OCI-LY3 (cell line): ENCODE measurements around the gene MACF1.

Source experiments
- H2AFZ ChIP-seq: fragments of 200-600, 300-600 bp; shearing (Covaris generic); 2 replicates; pipeline ENCODE4 v1.6.0; 2014; ENCODE audit warnings: antibody characterized with exemption, low read depth, low read length
- H3K27ac ChIP-seq: fragments of 200-600, 300-600 bp; sonication (generic); 2 replicates; pipeline ENCODE4 v1.5.1; 2014; ENCODE audit warnings: mild to moderate bottlenecking, low read length, moderate library complexity, mixed read lengths
- H3K27me3 ChIP-seq: fragments of 200-600, 300-600 bp; sonication (generic); 2 replicates; pipeline ENCODE4 v1.6.1; 2014; ENCODE audit warnings: low read depth, low read length, mixed read lengths
- H3K36me3 ChIP-seq: fragments of 200-600, 300-600 bp; sonication (generic); replicated peaks from 2 replicates; pipeline ENCODE3; 2014; ENCODE audit warnings: low read depth, low read length, mixed read lengths
- H3K4me1 ChIP-seq: fragments of 300-600, 200-600 bp; sonication (generic); 2 replicates; pipeline ENCODE4 v1.6.1; 2014; ENCODE audit warnings: low read length, mixed read lengths
- H3K4me2 ChIP-seq: fragments of 200-600, 300-600 bp; sonication (generic); 2 replicates; pipeline ENCODE4 v1.6.1; 2014; ENCODE audit warnings: low read length, mixed read lengths
- H3K4me3 ChIP-seq: fragments of 300-600, 200-600 bp; sonication (generic); 2 replicates; pipeline ENCODE4 v1.5.1; 2014; ENCODE audit warnings: antibody characterized with exemption, mild to moderate bottlenecking, low read length, moderate library complexity
- H3K79me2 ChIP-seq: fragments of 300-600, 200-600 bp; shearing (Covaris generic); 2 replicates; pipeline ENCODE4 v1.6.1; 2014; ENCODE audit warnings: mild to moderate bottlenecking, low read length, mixed read lengths
- H3K9ac ChIP-seq: fragments of 300-600, 200-600 bp; shearing (Covaris generic); 2 replicates; pipeline ENCODE4 v1.6.0; 2014; ENCODE audit warnings: mild to moderate bottlenecking, low read length, moderate library complexity
- H3K9me3 ChIP-seq: fragments of 200-600, 300-600 bp; shearing (Covaris generic); 2 replicates; pipeline ENCODE4 v1.6.1; 2014; ENCODE audit warnings: low read length, mixed read lengths; ENCODE audit not compliant: insufficient read depth
- H4K20me1 ChIP-seq: fragments of 200-600, 300-600 bp; sonication (generic); 2 replicates; pipeline ENCODE4 v1.6.1; 2016; ENCODE audit warnings: low read length, mixed read lengths; ENCODE audit not compliant: insufficient read depth
- EZH2phosphoT487 ChIP-seq: fragments of 200-600 bp; shearing (Covaris generic); IDR thresholded peaks from 2 replicates; pipeline ENCODE4 v1.6.1; 2018; ENCODE audit warnings: antibody characterized with exemption, mixed run types, low read depth
- TF ChIP-seq, protein P1 (sequence below): fragments of 200-600, 300-600 bp; sonication (generic); IDR thresholded peaks from 2 replicates; pipeline ENCODE4 v1.5.1; 2014; ENCODE audit warnings: antibody characterized with exemption, low read length, low read depth

MACF1 gene

DNA sequence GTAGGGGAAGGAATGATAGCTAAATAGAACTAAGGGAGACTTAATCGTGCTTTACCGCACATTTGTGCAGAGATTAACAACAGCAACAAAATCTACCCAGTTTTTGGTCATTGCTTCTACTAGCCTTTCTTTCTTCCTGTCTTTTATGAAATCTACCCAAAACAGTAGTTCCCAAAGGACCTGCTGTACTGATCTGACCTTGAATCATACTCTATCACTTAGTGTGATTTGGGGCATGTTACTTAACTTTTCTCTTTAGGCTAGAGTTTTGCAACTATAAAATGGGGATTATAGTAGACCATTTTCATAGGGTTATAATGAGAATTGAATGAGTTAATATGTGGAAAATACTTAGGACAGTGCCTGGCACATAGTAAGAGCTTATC lies 30.5 kb upstream of the MACF1 start:
- H3K4me3 ChIP-seq, result no peak overlapping the region
- peaks cover 5% of the 10 kb centered on the region; the same call in 1 of the 2 replicates for H3K4me1 ChIP-seq
- no peak for TF ChIP-seq EZH2phosphoT487
- TF ChIP-seq, protein P1, sequence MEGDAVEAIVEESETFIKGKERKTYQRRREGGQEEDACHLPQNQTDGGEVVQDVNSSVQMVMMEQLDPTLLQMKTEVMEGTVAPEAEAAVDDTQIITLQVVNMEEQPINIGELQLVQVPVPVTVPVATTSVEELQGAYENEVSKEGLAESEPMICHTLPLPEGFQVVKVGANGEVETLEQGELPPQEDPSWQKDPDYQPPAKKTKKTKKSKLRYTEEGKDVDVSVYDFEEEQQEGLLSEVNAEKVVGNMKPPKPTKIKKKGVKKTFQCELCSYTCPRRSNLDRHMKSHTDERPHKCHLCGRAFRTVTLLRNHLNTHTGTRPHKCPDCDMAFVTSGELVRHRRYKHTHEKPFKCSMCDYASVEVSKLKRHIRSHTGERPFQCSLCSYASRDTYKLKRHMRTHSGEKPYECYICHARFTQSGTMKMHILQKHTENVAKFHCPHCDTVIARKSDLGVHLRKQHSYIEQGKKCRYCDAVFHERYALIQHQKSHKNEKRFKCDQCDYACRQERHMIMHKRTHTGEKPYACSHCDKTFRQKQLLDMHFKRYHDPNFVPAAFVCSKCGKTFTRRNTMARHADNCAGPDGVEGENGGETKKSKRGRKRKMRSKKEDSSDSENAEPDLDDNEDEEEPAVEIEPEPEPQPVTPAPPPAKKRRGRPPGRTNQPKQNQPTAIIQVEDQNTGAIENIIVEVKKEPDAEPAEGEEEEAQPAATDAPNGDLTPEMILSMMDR, result no peak
- no peaks in the 10 kb centered on the region for H3K36me3 ChIP-seq
- no peak overlapping the region for H2AFZ ChIP-seq
- no peak overlapping the region for H3K4me2 ChIP-seq
- peaks cover 19% of the 10 kb centered on the region for H4K20me1 ChIP-seq
- no peaks in the 10 kb centered on the region for H3K27me3 ChIP-seq
- no peak overlapping the region for H3K27ac ChIP-seq
- no peaks in the 10 kb centered on the region for H3K9me3 ChIP-seq
- no peak overlapping the region for H3K9ac ChIP-seq
- peaks cover 57% of the 10 kb centered on the region for H3K79me2 ChIP-seq

DNA sequence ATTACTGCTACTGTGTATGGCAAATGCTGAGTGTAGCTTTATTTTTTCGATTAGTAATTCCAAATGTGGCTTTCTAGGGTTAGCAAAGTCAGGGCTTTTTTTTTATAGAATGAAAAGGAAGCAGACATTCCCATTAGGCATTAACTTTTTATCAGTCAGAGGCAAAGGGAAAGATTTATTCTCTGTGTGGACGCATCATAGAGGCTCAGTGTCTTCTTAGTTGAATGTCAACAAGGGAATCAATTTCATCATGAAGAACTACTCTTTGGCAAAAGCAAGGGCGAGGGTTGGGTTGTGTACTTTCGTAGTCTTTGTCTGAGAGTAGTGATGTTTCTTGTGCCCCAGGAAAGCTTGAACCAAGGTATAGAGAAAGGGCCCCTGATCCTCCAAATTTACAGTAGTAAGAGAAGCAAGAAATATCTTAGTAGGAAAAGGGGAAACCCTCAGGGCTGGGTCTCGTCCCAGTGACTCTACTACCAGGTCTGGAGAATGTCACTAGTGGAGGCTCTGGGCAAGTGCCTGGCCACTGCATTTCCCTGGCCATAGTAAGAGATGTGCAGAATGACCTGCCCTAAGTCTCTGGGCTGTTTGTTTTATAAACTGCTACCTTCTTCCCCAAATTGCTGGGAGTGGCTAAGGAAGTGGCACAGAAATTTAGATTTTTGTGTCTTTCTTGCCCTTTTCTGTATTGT lies 30.0 kb upstream of the MACF1 start:
- Histone ChIP-seq H3K4me3 (no peak overlapping the region), H3K9me3 (no peaks in the 10 kb centered on the region), H3K27ac (no peak overlapping the region), H3K79me2 (peaks cover 58% of the 10 kb centered on the region), H4K20me1 (peaks cover 22% of the 10 kb centered on the region), H3K36me3 (no peaks in the 10 kb centered on the region), H3K4me2 (no peak overlapping the region), H3K4me1 (peaks cover 5% of the 10 kb centered on the region; the same call in 1 of the 2 replicates), H3K9ac (no peak overlapping the region), H2AFZ (no peak overlapping the region), H3K27me3 (no peaks in the 10 kb centered on the region)
- TF ChIP-seq EZH2phosphoT487, result no peak
- TF ChIP-seq, protein P1, result no peak

DNA sequence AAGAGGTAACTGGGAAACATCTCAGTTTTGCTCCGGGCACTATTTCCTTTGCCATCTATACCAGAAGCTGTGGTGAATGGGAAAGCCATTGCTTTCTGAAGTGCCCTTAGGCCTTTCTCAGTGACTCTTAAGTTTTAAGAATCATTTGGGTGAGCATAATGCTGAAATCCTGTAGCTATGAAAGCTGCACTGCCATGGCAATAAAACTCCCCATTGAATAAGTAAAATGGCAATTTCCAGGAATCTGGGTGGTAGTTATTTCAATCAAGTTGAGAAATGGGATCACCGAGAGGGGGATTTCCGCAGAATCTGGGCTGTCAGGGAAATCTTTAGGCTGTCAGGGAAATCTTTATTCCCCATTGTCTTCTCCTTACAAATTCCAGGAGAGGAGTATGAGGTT lies 26.8 kb upstream of the MACF1 start:
- Histone ChIP-seq H3K36me3 (no peaks in the 10 kb centered on the region), H3K27ac (no peak overlapping the region), H3K79me2 (peaks cover 40% of the 10 kb centered on the region), H3K4me2 (no peak overlapping the region), H3K4me3 (no peak overlapping the region), H3K9me3 (no peaks in the 10 kb centered on the region), H2AFZ (no peak overlapping the region), H3K9ac (no peak overlapping the region), H3K27me3 (no peaks in the 10 kb centered on the region), H4K20me1 (peaks cover 17% of the 10 kb centered on the region), H3K4me1 (peaks cover 5% of the 10 kb centered on the region; the same call in 1 of the 2 replicates)
- TF ChIP-seq, protein P1, result no peak
- TF ChIP-seq EZH2phosphoT487, result no peak

DNA sequence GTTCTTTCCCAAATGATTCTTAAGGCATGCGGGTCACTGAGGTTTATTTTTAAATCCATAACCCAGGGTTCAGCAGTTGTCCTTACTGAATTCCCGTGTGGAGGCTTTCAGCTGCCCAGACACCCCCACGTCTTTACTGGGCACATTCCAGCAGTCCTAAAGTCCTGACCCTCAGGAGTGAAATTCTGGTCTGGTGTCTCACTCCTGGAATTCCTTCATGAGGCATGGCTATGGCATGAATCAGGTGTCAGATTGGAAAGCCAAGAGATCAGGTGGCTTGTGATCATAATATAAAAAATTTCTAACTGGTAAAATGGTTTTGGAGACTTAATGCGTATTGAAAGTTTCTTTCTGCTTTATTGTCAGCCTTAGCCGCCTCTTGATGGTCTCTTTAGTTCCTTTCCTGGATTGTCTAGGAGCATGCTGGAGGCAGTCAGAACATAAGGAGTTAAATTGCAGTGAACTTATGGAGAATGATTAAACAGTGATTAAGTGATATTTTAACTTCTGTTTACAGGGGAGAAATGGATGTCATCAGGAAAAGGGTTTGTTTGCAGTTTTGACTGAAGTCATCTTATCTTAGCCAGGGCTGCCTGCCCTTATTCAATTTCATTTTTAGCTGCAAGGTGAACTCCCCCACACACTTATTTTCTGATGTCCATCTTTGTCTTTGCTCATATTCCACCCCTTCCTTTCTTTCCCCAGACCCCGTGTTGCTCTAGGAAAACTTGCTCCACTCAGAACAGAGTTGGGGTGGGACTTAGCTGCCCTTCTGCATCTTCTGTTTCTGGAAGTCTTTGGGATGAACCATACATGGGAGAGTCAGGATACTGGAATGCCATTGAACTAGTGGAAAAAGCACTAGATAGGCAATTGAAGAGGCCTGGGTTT lies 25.7 kb upstream of the MACF1 start:
- no peaks in the 10 kb centered on the region for H3K27me3 ChIP-seq
- H3K4me3 ChIP-seq, result no peak overlapping the region
- peaks cover 36% of the 10 kb centered on the region for H3K79me2 ChIP-seq
- no peak overlapping the region for H2AFZ ChIP-seq
- H3K9me3 ChIP-seq, result no peaks in the 10 kb centered on the region
- no peaks in the 10 kb centered on the region for H3K36me3 ChIP-seq
- H3K4me2 ChIP-seq, result no peak overlapping the region
- H3K27ac ChIP-seq, result no peak overlapping the region
- TF ChIP-seq EZH2phosphoT487, result no peak
- H3K9ac ChIP-seq, result no peak overlapping the region
- peaks cover 21% of the 10 kb centered on the region for H4K20me1 ChIP-seq
- peaks cover 12% of the 10 kb centered on the region for H3K4me1 ChIP-seq
